ENCODE data around the gene MAP1LC3A.

DNA sequence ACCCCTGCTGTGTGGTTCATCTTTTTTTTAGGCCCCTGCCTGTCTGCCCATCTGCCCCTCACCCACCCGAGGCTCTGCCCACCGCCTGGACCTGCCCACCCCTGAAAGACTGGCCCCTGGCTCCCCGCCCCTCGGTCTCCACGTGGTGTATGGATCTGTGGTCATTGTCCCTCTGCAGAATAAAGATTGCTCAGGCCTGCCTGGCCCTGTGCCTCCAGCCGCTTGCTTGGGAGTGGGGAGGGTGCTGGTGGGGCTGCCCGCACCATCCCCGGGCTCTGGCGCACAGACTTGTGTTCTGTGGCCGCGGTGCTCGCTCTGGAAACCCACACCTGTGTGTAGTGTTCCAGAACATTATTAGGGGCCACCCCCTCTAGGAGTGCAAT, 1.6 kb downstream of the MAP1LC3A start:
- no peak for TF ChIP-seq FOXP2 (optimal IDR thresholded peaks at IDR 0.05; ENCODE audit: control extremely low read depth, extremely low read length, insufficient read depth)
- no peak for TF ChIP-seq EZH2 (IDR thresholded peaks at IDR 0.05)
- TF ChIP-seq POLR2AphosphoS5 (IDR thresholded peaks at IDR 0.05; ENCODE audit: borderline replicate concordance, low read depth, low read length) = no peak
